Adipocyte (in vitro differentiated cells): ENCODE measurements around the gene ABCG1.

ENCODE experiments used
- DNase-seq: peaks from one replicate; pipeline ENCODE4 v3.0.0-alpha.2; 2015; ENCODE audit warnings: low read depth
- H3K27me3 ChIP-seq: replicated peaks from 2 replicates; pipeline ENCODE4 v1.7.0; 2013; ENCODE audit warnings: mild to moderate bottlenecking, low read length, moderate library complexity; ENCODE audit not compliant: control insufficient read depth, insufficient read depth
- H3K36me3 ChIP-seq: 2 replicates; pipeline ENCODE4 v1.7.0; 2013; ENCODE audit warnings: low read length, mild to moderate bottlenecking, moderate library complexity; ENCODE audit not compliant: control insufficient read depth, insufficient read depth, severe bottlenecking
- H3K4me1 ChIP-seq: 2 replicates; pipeline ENCODE4 v1.7.0; 2013; ENCODE audit warnings: mild to moderate bottlenecking, low read length, moderate library complexity; ENCODE audit not compliant: control insufficient read depth, insufficient read depth
- H3K4me3 ChIP-seq: 2 replicates; pipeline ENCODE4 v1.7.0; 2013; ENCODE audit warnings: mild to moderate bottlenecking, low read length, moderate library complexity
- H3K9ac ChIP-seq: 2 replicates; pipeline ENCODE4 v1.7.0; 2013; ENCODE audit warnings: mild to moderate bottlenecking, low read length, moderate library complexity
- H3K9me3 ChIP-seq: 2 replicates; pipeline ENCODE4 v1.7.0; 2013; ENCODE audit warnings: mild to moderate bottlenecking, low read length, moderate library complexity; ENCODE audit not compliant: control insufficient read depth

The ABCG1 gene

GRCh38 chr21:42193721-42194120 lies 25.2 kb upstream of the ABCG1 start:
- H3K27me3 ChIP-seq, result peaks cover 23% of the 10 kb centered on the region
- no peak overlapping the region for H3K4me3 ChIP-seq
- H3K9me3 ChIP-seq, result no peaks in the 10 kb centered on the region
- no peak overlapping the region for H3K9ac ChIP-seq
- no peaks in the 10 kb centered on the region for H3K36me3 ChIP-seq
- DNase-seq, result no peak
- peaks cover 28% of the 10 kb centered on the region for H3K4me1 ChIP-seq

- H3K4me1 ChIP-seq, result peaks cover 29% of the 10 kb centered on the region
- H3K36me3 ChIP-seq, result no peaks in the 10 kb centered on the region
- no peak for DNase-seq
- no peak overlapping the region for H3K9ac ChIP-seq
- H3K9me3 ChIP-seq, result no peaks in the 10 kb centered on the region
- H3K4me3 ChIP-seq, result no peak overlapping the region
- H3K27me3 ChIP-seq, result peaks cover 23% of the 10 kb centered on the region
Measured at GRCh38 chr21:42194863-42195262, 24.1 kb upstream of the ABCG1 start.

GRCh38 chr21:42195378-42196031 lies 23.4 kb upstream of the ABCG1 start:
- Histone ChIP-seq H3K4me3 (no peak overlapping the region), H3K4me1 (peaks cover 27% of the 10 kb centered on the region), H3K9ac (no peak overlapping the region), H3K36me3 (no peaks in the 10 kb centered on the region), H3K9me3 (no peaks in the 10 kb centered on the region), H3K27me3 (peaks cover 23% of the 10 kb centered on the region)
- DNase-seq, result peak; percentile 24

- no peaks in the 10 kb centered on the region for H3K36me3 ChIP-seq
- no peak overlapping the region for H3K4me3 ChIP-seq
- peaks cover 7% of the 10 kb centered on the region for H3K27me3 ChIP-seq
- peaks cover 27% of the 10 kb centered on the region for H3K4me1 ChIP-seq
- no peaks in the 10 kb centered on the region for H3K9me3 ChIP-seq
- peak; percentile 76 for DNase-seq
- no peak overlapping the region for H3K9ac ChIP-seq
Measured at GRCh38 chr21:42198929-42199867, 19.7 kb upstream of the ABCG1 start.

GRCh38 chr21:42199868-42200463 lies 19.0 kb upstream of the ABCG1 start:
- no peak overlapping the region for H3K9ac ChIP-seq
- H3K27me3 ChIP-seq, result peaks cover 2% of the 10 kb centered on the region
- no peak overlapping the region for H3K4me3 ChIP-seq
- no peaks in the 10 kb centered on the region for H3K36me3 ChIP-seq
- no peaks in the 10 kb centered on the region for H3K9me3 ChIP-seq
- DNase-seq, result peak; percentile 27
- peaks cover 25% of the 10 kb centered on the region for H3K4me1 ChIP-seq

GRCh38 chr21:42200906-42201614 lies 17.9 kb upstream of the ABCG1 start:
- DNase-seq, result no peak

GRCh38 chr21:42201615-42202161 lies 17.3 kb upstream of the ABCG1 start:
- H3K36me3 ChIP-seq, result no peaks in the 10 kb centered on the region
- H3K9me3 ChIP-seq, result no peaks in the 10 kb centered on the region
- H3K27me3 ChIP-seq, result peaks cover 2% of the 10 kb centered on the region
- no peak for DNase-seq
- peaks cover 15% of the 10 kb centered on the region for H3K4me1 ChIP-seq
- H3K9ac ChIP-seq, result no peak overlapping the region
- H3K4me3 ChIP-seq, result no peak overlapping the region

More at GRCh38 chr21:42200906-42201614, 17.9 kb upstream of the ABCG1 start:
- Histone ChIP-seq H3K9me3 (no peaks in the 10 kb centered on the region), H3K36me3 (no peaks in the 10 kb centered on the region), H3K4me3 (no peak overlapping the region), H3K9ac (no peak overlapping the region), H3K4me1 (peaks cover 15% of the 10 kb centered on the region), H3K27me3 (peaks cover 2% of the 10 kb centered on the region)

GRCh38 chr21:42202321-42202720 lies 16.6 kb upstream of the ABCG1 start:
- H3K9me3 ChIP-seq, result no peaks in the 10 kb centered on the region
- H3K4me3 ChIP-seq, result no peak overlapping the region
- H3K9ac ChIP-seq, result no peak overlapping the region
- no peak for DNase-seq
- H3K36me3 ChIP-seq, result no peaks in the 10 kb centered on the region
- H3K27me3 ChIP-seq, result peaks cover 2% of the 10 kb centered on the region
- peaks cover 15% of the 10 kb centered on the region for H3K4me1 ChIP-seq

GRCh38 chr21:42203321-42203720 lies 15.6 kb upstream of the ABCG1 start:
- H3K27me3 ChIP-seq, result peaks cover 10% of the 10 kb centered on the region
- no peak for DNase-seq
- H3K4me3 ChIP-seq, result no peak overlapping the region
- no peaks in the 10 kb centered on the region for H3K36me3 ChIP-seq
- H3K9ac ChIP-seq, result no peak overlapping the region
- H3K4me1 ChIP-seq, result peaks cover 15% of the 10 kb centered on the region
- no peaks in the 10 kb centered on the region for H3K9me3 ChIP-seq

GRCh38 chr21:42203936-42204335 lies 15.0 kb upstream of the ABCG1 start:
- H3K27me3 ChIP-seq, result peaks cover 13% of the 10 kb centered on the region
- no peak overlapping the region for H3K4me3 ChIP-seq
- DNase-seq, result no peak
- H3K36me3 ChIP-seq, result no peaks in the 10 kb centered on the region
- peaks cover 13% of the 10 kb centered on the region for H3K4me1 ChIP-seq
- no peaks in the 10 kb centered on the region for H3K9me3 ChIP-seq
- H3K9ac ChIP-seq, result no peak overlapping the region
